GM18858 (cell line): ENCODE data around the gene FKTN.
A peak's percentile ranks its signal among the peaks of the same experiment; 100 is the strongest.

Experiments
- ATAC-seq: cut with Tn5 transposase; IDR thresholded peaks from one replicate; pipeline ENCODE4 v1.9.1; 2021; ENCODE audit not compliant: unreplicated experiment

The FKTN gene

DNA sequence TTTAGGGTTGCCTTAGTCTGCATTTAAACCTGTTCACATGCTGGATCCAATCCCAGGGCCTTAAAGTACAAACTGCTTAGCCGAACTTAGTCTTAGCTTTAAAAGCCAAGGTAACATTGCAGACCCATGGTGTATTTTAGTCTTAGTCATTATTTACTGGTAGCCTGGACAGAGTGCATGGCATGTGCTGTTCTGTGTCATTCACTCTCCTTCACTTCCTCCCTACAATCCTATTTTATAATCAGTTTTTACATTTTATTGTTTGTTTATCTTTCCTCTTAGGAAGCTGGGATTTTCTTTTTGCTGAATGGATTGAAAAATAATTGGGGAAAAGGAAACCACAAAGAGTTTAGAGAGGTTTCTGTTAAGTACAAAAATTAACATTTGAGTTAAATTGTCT, 74.9 kb downstream of the FKTN start:
- no peak for ATAC-seq

DNA sequence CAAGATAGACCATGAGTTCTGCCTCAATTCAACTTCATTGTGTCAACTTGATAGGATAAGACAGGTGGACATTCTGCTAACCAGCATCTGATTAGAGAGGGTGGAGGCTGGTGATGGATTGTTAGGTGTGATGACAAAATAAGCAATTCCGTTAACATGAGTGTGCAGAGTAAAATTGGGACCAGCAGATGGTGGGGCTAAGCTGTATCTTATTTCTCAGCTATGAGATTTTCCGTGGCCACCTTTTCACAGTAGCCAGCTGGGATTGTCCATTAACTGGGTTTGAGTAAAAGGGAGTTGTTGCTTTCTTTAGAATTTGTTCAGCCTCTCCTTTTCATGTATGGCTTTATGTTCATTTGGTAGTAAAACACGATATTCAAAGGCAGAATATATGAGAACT, 75.5 kb downstream of the FKTN start:
- ATAC-seq: no peak

DNA sequence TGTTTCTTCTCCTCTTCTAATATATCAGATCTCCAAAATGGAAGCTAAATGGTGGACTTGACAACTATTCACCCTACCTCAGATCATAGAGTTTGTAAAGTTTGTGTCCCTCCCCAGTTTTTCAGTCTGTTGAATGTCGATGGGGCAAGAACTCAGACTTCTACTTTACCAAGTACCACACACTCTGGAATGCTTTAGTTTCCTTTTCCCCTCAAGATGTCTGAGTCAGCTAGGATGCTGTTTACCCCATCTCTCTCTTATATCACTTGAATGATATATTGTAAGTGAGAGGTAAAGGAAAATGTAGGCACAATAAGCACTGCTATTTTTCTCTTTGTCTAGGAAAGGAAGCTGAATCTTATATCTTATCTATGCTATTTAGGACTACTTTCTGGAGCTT, 78.4 kb downstream of the FKTN start:
- no peak for ATAC-seq

DNA sequence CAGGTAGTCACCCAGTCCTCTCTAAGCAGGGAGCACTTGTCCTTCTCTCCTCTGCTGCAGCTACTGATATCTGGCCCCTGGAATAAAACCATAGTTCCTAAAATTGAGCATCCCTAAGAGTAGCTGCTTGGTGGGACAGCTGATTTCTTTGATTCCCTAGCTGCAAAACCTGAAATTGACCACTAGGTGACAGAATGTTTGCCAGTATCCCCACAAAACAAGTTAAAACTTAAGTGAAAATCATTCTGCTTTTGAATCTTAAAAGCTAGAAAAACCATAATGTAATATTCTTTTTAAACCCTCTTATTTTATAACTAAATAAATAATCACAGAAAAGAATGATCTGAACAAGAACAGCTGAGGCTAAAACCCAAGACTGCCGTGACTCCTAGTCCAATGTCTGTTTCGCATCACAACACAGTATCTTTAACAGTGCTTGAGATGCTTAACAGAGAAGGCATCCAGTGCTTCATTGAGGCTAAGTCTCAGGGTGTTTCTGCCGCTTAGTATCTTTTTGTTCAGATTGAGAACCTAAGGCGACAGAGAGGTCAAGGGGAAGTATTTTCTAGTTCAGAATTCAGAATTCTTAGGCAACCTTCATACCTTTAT, 80.0 kb downstream of the FKTN start:
- no peak for ATAC-seq

DNA sequence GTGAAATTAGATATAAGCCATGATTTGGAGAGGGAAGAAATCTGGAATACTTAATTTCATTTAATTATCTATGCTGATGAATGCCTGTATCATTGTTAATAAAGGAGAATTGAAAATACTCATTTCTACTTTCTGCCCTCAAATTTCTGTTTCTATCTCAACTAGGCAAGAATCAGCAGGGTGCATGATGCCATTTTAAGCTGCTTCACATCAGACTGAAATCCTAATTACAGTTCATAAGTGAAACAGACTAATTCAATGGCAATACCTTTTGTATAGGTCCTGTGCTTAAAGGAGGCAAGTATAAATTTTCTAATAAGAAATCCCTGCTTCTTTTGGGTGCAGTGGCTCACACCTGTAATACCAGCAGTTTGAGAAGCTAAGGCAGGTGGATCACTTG, 82.0 kb downstream of the FKTN start:
- ATAC-seq: peak; percentile 51

DNA sequence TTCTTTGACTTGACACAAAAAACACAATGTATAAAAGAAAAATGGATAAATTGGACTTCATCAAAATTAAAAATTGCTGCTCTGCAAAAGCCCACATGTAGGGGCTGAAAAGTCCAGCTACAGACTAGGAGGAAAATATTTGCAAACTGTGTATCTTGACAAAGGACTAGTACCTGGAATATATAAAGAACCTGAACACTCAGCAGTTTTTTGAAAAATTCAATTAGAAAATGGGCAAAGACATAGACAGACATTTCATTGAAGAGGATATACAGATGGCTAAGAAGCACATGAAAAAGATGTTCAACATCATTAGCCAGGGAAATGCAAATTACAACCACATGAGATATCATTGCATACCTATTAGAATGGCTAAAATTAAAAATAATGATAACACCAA, 85.9 kb downstream of the FKTN start:
- ATAC-seq: no peak

DNA sequence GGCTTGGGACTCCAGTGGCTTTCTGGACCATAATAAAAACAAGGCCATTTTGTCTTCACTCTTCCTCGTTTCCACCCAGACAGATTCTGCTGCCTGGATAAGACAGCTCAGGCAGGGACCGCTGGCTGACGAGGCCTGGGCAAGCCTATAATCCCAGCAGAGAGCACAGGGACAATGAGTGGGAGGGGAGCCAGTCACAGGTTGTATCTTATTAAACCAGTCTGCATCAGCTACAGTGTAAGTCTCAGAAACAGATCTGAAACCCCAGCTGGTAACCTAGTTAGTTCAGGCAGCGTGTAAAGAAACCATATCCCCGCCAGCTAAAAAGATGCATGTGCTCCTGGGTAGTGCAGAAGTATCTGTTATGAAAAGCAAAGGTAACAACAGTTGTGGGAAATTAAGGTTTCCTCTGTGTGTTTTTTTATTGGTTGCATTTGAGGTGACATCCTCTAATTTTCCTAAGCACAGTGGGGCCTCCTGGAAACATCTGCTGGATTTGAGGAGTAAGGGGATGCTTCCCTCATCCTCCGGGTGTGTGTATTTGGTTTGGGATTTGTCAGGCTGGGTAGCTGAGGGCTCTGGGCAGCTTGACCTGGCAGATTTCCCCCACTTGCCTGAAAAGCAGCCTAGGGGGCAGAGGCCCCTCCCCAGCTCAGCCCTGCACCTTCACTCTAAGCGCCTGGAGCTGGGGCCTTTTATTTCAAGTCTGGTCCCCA, 89.1 kb downstream of the FKTN start:
- no peak for ATAC-seq

DNA sequence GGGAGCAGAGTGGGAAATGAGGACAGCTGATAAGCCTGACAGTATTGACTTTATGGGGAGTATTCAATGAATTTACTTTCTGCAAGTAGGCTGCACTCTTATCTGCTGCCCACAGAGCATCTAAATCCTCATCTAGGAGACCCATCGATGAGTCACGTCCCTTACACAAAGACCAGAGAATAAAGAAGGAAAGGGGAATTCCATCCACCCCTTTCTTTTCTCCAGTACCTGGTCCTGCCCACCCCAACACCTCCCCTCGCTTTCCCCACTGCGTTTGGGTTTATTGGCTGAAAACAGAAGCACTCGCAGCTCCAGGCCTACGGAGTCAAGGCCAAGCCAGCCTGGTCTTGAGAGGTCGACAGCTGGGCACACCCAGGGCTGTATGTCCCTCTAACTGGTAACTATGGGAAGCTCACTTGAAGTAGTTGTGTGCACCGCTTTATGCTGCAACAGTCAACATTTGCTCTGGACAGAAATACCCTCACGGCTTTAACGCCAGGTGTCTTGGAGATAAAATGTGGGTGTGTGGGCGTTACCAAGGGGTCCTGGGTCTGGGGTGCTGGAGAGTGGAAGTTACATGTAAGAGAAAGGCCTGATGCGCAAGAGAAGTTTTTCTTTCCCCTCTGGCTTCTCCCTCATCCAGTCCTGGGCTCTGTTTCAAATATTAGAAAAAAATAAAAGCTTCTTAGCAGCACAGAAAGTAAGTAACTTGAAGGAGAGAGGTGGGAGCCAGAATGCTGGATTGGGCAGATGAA, 89.8 kb downstream of the FKTN start:
- ATAC-seq: no peak

DNA sequence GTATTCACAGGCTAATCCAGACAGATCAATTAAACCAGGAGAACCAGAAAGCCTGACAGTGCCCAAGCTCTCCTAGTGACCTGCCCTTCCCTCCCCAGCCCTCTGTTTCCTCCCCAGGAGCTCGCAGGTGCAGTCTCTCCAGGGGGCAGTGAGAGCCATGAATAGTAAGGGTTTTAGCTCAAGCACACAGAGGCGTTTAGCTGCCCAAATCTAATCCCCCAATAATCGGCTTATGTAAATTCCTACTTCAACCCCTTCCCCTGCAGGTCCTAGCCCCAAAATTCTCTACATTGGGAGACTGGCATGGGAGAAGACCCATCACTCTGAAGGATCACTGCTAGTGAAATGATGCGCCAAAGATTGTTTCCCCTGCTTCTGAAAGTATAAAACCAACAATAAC, 93.9 kb downstream of the FKTN start:
- no peak for ATAC-seq

DNA sequence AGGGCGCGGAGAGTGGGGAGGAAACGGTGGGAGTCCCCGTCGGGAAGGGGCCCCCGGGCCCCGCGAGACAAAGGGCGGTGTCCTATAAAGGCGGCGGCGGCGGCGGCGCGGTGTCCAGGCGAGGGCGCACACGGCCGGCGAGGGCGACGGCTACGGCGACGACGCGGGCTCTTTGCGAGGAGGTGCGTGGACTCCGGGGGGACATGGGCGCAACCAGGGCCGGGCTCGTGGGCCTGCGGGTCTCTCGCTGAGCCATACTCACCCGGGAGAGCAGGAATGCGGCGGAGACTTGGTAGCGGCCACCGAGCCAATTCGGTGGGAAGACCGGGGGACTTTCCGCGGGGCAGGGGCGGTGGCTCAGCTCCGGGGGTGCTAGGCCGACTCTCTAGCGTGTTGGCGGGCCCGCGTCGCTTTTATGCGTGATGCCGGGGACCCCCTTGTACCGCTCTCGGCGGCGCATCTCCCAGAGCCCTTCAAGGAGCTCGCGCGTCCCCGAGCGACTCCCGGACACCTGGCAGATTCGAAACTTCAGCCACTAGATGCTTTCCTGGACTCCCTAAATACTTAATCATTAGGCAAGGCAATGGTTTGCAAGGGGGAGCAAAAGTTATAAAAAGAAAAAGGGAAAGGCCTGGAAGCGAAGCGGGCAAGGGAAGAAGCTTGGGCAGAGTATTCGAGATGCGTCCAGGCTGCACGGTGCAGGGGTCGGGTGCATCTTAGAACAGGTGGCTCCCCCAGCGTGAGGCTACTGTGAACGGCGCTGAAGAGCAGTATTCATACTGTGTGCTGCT, 98.4 kb downstream of the FKTN start:
- ATAC-seq: no peak

DNA sequence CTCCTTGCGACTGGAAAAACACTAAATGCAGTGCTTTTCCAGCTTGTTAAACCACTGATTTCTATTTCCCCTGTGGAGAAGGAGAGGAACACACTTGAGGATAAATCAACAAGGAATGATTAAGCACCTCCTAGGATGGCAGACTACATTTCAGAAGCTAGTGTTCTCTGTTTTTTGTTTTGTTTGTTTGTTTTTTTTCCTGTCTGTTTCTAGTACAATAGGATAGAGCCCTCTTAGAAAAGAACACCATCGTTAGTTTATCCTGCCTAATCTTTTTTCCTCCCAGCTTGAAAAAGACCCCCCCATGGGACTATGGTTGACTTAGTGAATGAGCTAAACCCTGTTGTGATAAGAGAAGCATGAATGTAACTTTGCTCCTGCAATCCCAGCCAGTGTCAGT, 100.4 kb downstream of the FKTN start:
- ATAC-seq: no peak

DNA sequence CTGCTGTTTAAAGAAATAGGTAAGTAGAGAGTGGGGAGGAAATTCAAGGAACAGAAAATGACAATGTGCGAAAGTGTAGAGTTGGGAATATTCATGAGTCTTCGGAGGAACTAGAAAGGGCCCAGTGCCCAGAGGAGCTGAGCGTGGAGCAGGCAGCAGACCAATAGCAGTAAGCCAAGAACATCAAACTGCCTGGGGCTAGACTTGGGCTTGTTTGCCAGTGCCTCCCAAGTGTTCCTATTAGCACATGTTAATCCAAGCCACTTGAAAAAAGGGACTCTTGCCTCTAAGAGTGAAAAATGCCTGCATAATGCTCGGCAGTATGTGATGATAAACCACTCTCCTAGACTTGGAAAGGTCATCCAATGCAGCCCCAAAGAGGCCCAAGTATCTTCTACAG, 103.1 kb downstream of the FKTN start:
- ATAC-seq: no peak

DNA sequence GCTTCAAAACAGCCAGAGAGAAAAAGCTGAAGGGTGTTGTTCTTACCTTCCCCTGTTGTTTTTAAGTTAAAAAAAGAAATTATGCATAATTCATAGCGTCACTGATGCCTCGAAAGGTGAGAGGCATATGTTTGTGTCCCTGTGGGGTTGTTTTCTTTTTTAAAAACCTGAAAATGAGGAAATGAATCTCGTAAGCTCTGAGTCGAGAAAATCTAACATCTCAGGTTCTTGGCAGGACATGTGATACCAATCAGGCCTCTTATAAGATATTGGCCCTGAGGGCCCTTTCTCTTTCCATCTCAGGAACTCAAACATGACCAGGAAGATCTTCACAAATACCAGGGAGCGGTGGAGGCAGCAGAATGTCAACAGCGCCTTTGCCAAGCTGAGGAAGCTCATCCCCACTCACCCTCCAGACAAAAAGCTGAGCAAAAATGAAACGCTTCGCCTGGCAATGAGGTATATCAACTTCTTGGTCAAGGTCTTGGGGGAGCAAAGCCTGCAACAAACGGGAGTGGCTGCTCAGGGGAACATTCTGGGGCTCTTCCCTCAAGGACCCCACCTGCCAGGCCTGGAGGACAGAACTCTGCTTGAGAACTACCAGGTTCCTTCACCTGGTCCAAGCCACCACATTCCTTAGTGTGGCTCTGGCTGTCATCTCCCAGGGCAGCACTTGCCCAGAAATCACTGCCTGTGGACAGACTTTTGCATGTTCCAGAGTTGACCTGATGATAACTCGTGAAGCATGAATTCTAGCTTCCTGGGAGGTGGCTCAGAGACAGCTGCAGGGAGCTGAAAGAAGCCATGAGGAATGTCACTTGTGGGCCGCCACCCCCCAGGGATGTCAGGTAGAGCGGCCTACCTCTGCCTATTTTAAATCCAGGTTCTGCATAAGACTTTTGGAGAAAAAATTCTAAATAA, 104.5 kb downstream of the FKTN start, which contains the start of gene TAL2:
Gene TAL2, plus strand, starts transcription at position 274 of the 921 bp plus-strand sequence. Its CDS starts 40 bp downstream, at position 314.
- peak; percentile 95 for ATAC-seq

DNA sequence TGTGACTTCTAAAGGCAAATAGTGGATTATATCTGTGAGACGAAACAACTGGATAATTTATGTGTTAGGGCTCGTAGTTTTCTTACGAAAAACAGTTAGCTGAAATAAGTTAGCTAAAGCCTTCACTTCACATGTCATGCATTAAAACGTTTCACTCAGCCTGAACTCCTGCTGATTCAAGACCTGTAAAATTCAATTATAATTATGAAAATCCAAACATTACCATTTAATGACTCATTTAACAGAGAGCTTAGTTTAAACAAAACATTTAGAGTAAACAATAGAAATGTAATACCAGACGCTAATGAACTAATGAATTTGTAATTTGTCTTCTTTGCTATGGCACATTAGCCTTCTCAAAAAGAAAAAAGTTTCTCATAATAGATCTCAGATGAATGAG, 106.0 kb downstream of the FKTN start:
- no peak for ATAC-seq

DNA sequence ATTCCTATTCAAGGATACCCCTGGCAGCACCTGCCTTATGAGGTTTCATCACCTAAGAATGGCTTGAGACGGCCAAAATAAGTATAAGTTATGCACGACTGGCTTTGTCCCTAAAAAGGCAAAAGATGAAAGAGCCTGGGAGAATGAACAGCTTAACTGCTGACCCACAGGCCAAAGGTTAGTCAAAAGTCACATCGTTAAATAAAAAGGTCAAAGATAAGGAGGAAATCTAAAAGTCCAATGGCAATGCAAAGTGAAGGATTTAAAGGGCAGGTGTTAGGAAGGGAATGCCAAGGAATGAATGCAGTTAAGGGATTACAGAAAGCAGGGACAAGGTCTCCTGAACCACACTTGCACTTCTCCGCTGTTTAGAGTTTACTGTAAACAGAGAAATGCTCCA, 109.9 kb downstream of the FKTN start:
- ATAC-seq: no peak

DNA sequence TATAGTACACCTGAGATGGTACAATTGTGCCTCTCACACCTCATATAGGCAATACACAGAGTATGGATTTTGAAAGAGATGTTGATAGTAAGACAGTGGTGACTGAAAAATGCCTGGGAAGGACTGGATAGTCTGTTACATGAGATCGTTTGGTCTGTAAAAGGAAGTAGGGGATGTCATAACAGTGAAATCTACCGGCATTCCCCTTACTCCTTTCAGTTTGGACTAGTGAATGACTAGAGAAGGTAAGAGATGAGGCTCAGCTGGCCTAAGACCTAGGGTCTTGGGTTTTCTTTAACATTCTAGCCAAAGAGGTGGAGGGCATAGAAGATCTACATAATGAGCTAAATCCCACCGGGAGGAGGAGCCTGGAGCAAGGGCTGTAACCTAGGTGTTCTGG, 112.4 kb downstream of the FKTN start:
- ATAC-seq: no peak

DNA sequence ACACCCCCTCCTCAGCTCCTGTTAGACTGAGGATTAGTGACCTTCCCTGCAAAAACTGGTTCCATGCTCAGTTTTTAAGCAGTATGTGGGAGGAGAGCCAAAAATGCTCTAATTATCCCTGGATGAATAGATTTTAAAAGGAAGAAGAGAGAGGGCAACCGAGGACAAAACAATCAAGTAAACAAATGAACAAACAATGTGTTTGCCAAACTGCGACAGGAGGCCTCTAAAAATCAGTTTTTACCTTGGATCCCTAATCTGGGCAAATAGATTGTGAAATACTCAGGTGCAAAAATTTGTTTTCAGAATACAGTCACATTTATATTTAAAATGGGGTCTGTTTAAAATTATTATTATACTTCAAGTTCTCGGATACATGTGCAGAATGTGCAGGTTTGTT, 112.8 kb downstream of the FKTN start:
- no peak for ATAC-seq

DNA sequence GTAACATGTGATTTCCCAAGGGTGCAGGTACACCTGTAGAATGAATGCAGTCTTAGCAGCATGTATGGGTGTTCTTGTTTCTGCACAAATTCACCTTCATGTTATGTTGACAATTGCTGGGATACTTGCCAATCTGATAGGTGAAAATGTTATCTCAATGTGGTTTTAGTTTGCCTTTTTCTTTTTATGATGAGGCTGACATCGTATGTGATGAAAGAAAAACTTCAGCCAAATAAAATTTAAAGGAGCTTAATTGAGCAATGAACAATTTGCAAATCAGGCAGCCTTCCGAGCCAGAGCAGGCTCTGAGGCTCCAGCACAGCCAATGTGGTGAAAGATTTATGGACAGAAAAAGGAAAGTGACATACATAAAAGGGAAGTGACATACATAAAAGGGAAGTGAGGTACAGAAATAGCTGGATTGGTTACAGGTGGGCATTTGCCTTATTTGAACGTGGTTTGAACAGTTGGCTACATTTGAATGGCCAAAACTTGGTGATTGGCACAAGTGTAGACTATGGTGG, 114.8 kb downstream of the FKTN start:
- peak; percentile 78 for ATAC-seq

DNA sequence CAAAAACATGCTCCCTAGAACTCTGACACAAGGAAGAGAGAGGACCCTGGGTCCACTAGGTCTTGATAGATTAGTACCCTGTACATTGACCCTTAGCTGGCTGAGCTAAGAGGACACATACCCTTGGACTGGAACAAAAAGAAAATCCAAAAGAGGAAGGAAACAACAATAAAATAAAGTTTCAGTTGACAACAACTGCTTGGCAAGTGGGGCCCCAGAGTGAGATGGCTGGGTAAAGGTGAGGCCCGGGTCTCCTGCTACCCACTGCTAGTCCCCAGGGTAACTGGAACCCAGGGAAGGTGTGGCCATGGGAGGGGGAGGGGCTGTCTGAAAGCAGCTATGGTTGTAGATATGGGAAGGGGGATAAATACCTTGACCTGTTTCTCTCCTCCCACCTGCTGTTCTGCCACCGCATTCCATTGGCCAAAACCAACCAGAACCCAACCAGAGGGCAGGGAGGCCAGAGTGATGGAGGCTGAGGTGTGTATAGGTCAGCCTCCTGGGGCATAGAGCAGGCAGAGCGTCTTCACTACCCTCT, 116.0 kb downstream of the FKTN start:
- no peak for ATAC-seq
